HUDEP-2 (cell line): ENCODE measurements around the gene KNOP1.
A peak's percentile ranks its signal among the peaks of the same experiment; 100 is the strongest.
"Not testable (repeated sequence)": the region's sequence is repeated elsewhere in the genome, so short reads cannot be mapped to it uniquely, and the experiment has no call there.

Experiments used
- DNase-seq, 76 experiments: peaks; one replicate each; lab custom pipeline; 2025; ENCODE audit not compliant: unreplicated experiment in 76 of 76; lab: John Stamatoyannopoulos, UW

KNOP1 gene

DNA sequence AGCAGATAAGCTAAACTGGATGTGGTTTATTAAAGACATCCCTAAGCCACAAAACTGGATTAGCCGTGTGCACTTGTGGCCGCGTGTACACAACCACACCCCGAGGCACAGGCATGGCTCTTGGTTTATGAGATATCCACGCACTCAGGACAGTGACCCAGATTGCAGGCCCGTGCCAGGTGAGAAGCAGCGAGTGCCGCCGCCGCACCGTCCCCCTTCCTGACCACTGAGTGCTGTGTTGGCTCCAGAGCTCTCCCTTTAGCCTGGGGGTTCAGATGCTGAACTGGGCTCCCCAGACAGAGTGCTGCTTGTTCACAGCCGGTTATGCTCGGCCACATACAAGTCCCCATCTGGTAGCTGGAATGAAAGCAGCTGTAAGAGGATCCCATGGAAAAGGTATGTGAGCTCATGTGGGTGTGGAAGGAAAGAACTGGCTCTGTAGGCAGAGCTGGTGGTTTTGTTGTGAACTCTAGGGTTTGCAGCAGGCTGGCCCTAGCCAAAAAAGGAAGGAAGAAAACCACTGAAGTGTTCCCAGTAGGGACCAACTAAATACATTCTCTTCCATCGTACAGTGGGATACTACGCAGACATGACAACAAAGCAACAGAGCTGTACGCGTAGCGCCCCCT, 29.5 kb downstream of the KNOP1 start:
- no peak for DNase-seq

DNA sequence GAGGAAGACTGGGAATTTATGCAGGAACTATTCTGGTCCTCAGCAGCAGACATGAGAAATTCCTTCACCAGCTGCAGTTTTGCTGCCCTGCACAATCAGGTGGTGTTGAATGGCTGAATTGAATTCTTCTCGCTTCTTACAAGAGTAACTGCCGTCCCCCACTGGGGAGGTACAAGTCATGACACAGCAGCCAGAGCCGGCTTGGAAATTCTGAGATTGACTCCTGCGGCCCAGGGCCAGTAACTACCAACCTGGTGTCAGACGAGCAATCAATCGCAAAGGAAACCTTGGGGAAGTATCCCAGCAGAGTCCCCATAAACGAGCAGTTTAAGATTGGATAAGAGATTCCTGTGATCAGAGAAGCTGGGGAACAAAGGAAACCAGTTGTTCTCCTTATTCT, 30.7 kb downstream of the KNOP1 start:
- DNase-seq, result no peak

DNA sequence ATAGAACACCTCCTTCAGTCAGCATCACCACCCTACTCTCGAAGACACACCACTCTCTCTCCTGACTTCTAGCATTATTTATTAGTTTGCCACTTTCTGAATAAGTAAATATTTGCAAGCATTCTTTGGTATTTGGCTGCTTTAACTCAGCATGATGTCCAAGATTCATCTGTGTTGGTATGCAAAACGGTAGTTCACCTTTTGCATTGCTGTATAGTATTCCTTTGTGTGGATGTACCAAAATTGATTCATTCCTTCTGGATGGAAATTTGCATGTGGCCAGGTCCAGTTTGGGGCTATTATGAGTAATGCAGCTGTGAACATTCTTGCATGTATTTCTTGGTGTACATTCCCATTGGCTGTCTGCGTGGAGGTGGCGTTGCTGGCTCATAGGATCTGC, 32.9 kb downstream of the KNOP1 start:
- DNase-seq, result no peak

DNA sequence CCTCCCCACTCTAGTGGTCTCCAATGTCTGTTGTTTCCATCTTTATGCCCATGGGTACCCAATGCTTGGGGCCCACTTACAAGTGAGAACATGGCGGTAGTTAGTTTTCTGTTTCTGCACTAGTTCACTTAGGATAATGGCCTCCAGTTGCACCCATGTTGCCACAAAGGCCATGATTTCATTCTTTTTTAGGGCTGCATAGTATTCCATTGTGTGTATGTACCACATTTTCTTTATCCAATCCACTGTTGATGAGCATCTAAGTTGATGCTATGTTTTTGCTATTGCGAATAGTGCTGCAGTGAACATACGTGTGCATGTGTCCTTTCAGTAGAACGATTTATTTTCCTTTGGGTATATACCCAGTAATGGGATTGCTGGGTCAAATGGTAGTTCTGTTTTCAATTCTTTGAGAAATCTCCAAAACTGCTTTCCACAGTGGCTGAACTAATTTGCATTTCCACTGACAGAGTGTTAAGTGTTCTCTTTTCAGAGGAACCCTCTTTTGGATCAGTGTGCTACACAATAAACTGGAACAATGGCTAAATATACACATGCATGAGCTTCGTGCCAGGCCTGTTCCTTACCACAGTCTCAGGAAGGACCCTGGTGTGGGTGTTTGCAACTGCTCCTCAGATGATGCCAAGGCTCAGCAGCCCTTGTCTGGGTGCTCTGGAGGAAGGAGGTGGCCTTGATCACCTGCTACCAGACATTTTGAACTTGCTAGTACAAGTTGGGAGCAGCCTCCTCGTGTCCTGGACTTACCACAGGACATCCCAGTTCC, 34.4 kb downstream of the KNOP1 start:
- DNase-seq, result no peak

DNA sequence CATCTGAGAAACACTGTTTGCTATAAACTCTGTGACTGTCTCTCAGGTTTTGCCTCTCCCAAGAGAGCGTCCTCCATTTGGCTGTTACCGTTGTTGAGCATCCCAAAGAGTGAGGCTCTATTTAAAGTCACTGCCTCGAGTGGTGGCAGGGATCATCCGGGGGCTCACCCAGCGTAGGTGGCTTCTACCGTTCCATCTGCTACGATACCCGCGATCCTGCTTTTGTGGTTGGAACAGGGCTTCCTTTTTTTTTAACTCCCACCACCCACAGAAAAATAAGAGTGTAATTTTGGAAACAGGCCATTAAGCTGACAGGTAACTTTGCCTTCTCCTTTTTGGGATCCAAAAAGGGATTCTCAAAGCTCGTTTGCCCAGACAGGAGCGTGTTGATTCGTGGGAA, 36.4 kb downstream of the KNOP1 start:
- DNase-seq, result no peak

DNA sequence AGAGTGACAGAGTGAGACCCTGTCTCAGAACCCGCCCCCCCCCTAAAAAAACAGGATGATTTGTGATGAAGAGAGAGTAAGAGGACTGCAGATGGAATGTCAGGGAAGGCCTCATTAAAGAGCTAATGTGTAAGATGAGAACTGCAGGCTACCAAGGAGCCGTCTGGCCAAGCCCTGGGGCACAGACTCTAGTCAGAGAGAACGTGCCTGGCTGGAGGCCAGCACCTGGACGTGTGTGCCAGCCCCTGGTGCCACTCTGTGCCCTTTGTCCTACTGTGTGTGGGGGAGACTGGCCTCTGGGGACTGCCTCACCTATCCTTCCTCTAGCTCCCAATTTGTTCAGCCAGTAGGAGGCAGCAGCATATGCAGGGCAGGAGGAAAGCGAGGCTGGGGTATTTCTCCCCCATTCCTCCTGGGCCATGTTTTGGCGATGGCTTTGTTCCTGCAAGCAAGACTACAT, 37.1 kb downstream of the KNOP1 start:
- DNase-seq, result no peak

DNA sequence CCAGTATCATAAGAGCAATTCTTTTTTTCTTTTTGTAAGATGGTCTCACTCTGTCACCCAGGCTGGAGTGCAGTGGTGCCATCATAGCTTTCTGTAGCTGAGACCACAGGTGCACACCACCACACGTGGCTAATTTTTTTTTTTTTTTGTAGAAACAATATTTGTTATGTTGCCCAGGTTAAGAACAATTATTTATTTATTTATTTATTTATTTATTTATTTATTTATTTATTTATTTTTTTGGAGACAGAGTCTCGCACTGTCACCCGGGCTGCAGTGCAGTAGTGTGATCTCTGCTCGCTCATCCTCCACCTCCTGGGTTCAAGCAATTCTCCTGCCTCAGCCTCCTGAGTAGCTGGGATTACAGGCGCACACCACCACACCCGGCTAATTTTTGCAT, 38.7 kb downstream of the KNOP1 start:
- not testable (repeated sequence) for DNase-seq

DNA sequence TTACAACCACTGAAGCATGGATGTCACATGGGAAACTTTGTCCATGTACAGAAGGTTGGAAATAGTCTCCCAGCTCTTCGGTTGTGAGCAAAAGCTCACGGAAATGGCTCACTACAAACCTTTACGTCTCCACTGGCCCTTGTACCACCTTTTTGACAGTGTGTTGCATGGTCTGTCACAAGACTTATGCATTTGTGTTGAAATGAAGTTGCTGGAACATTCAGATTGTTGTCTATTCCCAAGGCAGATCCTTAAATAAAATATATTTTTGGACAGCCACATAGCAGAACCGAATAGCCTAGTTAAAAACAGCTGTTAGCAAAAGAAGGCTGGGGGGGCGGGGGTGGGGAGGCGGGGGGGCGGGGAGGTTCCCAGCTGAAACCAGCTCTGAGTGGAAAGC, 39.2 kb downstream of the KNOP1 start:
- DNase-seq, result no peak

DNA sequence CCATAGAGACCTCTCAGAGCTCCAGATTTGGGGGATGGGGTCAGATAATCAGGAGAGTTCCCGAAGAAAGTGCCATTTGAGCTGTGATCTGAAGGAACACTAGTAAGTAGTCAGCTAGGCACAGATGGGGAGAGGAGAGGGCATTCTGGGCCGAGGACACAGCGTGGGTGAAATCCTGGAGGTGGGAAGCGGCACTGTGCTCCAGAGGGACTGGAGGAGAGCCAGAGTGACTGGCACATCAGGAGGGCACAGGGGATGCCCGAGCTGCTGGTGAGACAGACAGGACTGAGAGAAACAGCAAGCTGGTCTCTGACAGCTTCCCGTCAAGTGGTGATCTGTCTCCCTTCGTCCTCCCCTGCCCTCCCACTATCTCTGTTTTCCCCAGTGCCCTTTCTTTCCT, 40.6 kb downstream of the KNOP1 start:
- DNase-seq, result no peak

DNA sequence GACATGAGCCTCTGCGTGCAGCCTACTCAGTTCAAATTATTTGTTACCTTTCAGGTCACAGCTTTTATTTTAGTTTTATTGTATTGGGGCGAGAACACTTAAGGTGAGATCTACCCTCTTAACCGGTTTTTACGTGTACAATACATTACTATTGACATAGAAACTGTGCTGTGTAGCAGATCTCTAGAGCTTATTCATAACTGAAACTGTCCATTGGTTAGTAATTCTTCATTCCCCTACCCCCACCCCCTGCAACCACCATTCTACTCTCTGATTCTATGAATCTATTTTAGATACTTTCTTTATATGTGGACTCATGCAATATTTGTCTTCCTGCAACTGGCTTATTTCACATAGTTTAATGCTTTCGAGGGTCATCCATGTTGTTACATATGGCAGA, 43.5 kb downstream of the KNOP1 start:
- DNase-seq, result no peak

DNA sequence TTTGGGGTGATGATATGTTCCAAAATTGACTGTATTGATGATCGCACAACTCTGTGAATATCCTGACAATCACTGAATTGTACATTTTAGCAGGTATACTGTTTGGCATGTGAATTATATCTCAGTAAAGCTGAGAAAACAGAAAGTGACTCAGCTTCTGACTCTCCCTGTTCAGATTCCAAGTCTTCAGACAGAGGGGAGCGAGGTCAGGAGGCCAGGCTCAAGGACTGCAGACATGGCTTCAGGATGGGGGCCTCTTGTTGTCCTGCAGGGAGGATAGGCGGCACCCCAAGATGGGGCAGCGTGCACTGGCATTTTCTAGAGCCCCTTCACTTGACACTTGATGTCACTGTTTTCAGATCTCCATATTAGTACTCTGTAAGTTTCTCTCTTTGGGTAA, 45.6 kb downstream of the KNOP1 start:
- DNase-seq, result no peak

DNA sequence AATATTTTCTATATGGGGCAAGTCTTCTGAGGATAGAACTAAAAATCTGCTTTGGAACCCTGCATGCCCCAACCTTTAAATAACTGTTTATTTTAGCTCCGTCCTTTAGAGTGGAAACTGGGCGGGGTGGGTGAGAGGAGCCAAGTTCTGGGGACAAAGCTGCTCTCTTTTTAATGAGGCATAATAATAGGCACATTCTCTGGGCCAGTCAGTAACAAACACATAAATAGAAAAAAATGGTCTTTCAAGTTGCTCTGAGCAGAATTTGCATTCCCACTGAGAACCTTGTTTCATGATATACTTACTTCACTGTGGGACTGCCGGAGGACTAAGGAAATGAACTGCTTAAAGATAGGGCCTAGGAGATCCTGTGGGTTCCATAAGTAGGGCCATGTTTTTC, 51.5 kb downstream of the KNOP1 start:
- no peak for DNase-seq

DNA sequence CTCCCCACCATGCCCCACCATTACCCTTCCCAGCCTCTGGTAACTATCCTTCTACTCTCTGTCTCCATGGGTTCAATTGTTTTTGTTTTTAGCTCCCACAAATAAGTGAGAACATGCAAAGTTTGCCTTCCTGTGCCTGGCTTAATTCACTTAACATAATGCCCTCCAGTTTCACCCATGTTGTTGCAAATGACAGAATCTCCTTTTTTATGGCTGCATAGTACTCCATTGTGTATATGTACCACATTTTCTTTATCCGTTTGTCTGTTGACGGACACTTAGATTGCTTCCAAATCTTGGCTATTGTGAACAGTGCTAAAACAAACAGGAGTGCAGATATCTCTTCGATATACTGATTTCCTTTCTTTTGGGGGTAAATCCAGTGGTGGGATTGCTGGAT, 52.7 kb downstream of the KNOP1 start:
- DNase-seq, result not testable (repeated sequence)

DNA sequence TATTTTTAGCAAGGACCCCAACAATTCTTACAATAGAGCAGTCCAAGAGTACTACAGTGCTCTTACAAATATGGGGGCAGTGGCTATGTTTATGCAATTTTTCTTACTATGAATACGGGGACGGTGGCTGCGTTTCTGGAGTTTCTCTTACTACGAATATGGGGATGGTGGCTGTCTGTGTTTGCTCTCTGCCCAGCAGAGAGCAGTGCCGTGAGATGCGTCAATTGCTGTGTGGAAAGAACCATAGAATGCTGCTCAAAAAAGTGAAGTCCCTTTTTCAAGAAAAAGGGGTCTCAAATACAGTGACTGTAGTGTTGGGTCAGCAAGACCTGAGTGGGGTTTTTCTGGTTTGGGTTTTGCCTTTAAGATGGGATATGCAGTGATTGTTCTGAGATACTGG, 53.9 kb downstream of the KNOP1 start:
- no peak for DNase-seq

DNA sequence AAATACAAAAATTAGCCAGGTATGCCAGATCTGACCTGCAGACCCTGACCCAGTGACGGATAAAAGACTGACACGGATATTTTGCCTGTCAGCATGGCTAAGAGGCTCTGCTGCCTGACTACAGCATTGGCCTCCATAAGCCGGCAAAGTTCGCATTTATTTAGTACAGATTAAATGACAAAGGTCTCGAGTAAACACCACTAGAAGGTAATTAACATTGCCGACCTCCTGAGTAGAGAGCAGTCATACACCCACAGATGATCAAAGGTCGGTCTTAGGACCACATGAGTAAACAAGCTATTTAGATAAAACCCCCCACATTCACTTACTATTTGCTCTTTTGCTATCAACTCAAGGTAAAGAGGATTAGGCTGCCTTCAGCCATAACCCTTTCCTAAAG, 55.7 kb downstream of the KNOP1 start:
- DNase-seq, result no peak

DNA sequence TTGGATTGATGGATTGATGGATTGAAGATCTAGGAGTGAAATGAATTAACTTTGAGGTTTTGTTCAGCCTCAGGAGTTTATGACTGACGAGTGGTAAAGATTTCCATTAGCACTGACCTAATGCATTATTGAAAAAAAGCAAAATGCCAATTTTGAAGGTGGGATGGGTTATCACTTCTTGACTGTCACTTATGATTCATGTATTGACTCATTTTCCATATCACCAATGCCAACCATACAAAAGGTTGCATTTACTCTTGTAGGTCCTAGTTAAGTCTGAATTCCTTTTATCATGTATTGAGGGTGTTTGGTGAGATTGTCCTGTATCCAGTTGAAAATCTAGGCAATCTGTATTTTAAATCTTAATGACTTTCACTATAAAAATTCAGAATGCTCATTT, 57.6 kb downstream of the KNOP1 start:
- DNase-seq, result peak in 1 of 76 experiments; percentile 1

DNA sequence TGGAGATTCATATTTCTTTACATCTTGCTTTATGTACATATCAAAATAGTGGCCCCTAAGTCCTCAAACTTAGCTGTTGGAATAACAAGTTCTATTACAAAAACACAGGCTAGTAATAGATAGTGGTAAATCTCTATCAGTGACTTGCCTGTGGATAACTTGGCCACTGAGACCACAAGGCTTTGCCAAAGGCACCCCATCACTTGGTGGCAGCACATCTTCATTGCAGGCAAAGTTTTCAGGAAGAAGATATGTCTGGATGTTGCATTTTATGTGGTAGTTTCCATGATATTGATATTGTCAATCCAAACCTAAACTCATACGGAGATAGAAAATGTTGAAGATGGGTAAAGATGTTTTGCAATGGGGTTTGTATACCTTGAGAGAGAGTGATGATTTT, 58.5 kb downstream of the KNOP1 start:
- DNase-seq, result no peak

DNA sequence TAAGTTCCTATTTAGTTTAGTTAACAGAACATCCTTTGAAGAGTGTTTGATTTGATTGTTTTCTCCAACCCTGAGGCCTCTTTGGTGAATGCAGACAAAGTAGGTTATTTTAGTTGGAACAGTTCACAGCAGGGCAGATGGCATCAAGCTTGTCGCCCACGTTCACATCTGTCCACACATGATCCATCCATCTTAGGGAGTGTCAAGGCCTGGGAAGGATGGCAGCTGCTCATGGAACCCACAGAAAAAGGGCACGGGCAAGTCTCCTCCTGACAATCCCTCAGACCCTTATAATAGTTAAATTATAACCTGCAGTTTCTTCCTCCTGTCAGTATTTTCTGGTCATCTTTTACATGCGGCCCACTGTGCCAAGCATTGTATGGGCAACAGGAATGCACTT, 60.2 kb downstream of the KNOP1 start:
- no peak for DNase-seq

DNA sequence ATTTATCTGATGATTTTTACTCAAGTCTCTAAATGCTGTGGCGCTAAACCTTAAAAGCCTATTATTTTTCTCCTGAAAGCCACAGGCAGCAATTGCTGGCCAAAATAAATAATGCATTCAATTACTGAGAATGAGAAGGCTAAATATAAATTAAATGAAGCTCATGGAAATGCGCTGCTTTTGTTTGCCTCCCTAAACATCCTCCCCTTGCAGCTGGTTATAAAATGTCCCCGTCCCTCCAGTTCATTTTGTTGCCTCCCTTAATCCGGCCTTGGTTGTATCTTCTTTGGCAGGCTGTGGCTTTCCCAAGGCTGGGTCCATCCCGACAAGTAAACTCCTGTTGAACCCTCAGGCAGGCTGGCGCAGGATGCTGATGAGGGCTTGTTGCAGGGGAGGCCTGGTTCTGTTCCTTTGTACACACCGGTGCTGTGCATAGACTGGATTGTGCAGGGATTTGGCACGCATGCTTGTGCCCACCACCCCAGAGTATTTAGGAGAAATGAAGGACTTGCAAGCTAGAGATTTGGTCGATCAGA, 62.7 kb downstream of the KNOP1 start:
- DNase-seq, result no peak

DNA sequence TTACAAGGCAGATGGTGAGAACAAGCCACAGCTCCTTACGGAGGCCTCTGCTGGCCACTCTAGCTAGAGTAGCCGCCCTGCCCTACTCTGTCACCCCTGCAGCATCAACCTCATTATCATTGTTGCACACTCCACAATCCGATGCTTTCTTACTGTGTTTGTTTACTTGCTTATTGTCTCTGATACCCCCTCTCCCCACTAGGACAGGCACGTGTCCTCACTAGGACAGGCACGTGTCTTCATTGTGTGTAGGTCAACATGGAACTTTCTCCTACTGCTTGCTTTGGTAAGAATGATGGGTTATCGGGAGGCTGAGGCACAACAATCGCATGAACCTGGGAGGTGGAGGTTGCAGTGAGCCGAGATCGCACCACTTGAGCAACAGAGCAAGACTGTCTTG, 63.9 kb downstream of the KNOP1 start:
- DNase-seq, result no peak
